HG02943 (cell line): ENCODE measurements around the gene HDAC11.
"Not testable (repeated sequence)": the region's sequence is repeated elsewhere in the genome, so short reads cannot be mapped to it uniquely, and the experiment has no call there.

ENCODE experiments used
- ATAC-seq: cut with Tn5 transposase; IDR thresholded peaks from one replicate; pipeline ENCODE4 v1.9.1; 2021; ENCODE audit warnings: mild to moderate bottlenecking, low read depth, moderate library complexity; ENCODE audit not compliant: unreplicated experiment

HDAC11 gene

GRCh38 chr3:13519006-13519791 lies 39.1 kb downstream of the HDAC11 start:
- no peak for ATAC-seq

GRCh38 chr3:13520326-13520880 lies 40.3 kb downstream of the HDAC11 start:
- ATAC-seq, result no peak

- ATAC-seq, result no peak
Observed at GRCh38 chr3:13521309-13521708, 41.2 kb downstream of the HDAC11 start.

- not testable (repeated sequence) for ATAC-seq
Observed at GRCh38 chr3:13521749-13522148, 41.6 kb downstream of the HDAC11 start.

GRCh38 chr3:13522236-13522635 lies 42.1 kb downstream of the HDAC11 start:
- ATAC-seq, result no peak

GRCh38 chr3:13524979-13525669 lies 45.0 kb downstream of the HDAC11 start:
- ATAC-seq, result no peak

- no peak for ATAC-seq
Observed at GRCh38 chr3:13525827-13526625, 45.9 kb downstream of the HDAC11 start.

- ATAC-seq, result no peak
Observed at GRCh38 chr3:13526626-13526949, 46.5 kb downstream of the HDAC11 start.

- no peak for ATAC-seq
Observed at GRCh38 chr3:13528217-13528867, 48.2 kb downstream of the HDAC11 start.

GRCh38 chr3:13529196-13530112 lies 49.3 kb downstream of the HDAC11 start:
- ATAC-seq, result no peak

GRCh38 chr3:13530241-13531009 lies 50.3 kb downstream of the HDAC11 start:
- no peak for ATAC-seq

GRCh38 chr3:13532085-13532484 lies 52.0 kb downstream of the HDAC11 start:
- ATAC-seq, result no peak

GRCh38 chr3:13532631-13533030 lies 52.5 kb downstream of the HDAC11 start:
- no peak for ATAC-seq

GRCh38 chr3:13533885-13534301 lies 53.8 kb downstream of the HDAC11 start:
- no peak for ATAC-seq

GRCh38 chr3:13535526-13535875 lies 55.4 kb downstream of the HDAC11 start:
- no peak for ATAC-seq

- ATAC-seq, result no peak
Observed at GRCh38 chr3:13535905-13536304, 55.8 kb downstream of the HDAC11 start.

GRCh38 chr3:13536432-13536831 lies 56.3 kb downstream of the HDAC11 start:
- ATAC-seq, result no peak

- ATAC-seq, result no peak
Observed at GRCh38 chr3:13536832-13537231, 56.7 kb downstream of the HDAC11 start.
